SU-DHL-6 (cell line): ENCODE measurements around the gene PAX1.

Experiments
- H2AFZ ChIP-seq: fragments of 200-600 bp; sonication (generic); 2 replicates; pipeline ENCODE4 v1.6.1; 2014; ENCODE audit warnings: low read depth, mild to moderate bottlenecking, moderate library complexity, mixed read lengths, antibody characterized with exemption, low read length; ENCODE audit not compliant: severe bottlenecking
- H3F3A ChIP-seq: fragments of 200-600 bp; shearing (Covaris generic); 2 replicates; pipeline ENCODE4 v1.6.0; 2016; ENCODE audit warnings: antibody characterized with exemption, mild to moderate bottlenecking; ENCODE audit not compliant: insufficient read depth
- H3K27ac ChIP-seq: fragments of 200-600 bp; sonication (generic); 2 replicates; pipeline ENCODE4 v1.5.1; 2016; ENCODE audit warnings: low read depth, mild to moderate bottlenecking, low read length, moderate library complexity, mixed read lengths
- H3K27me3 ChIP-seq: fragments of 200-600 bp; sonication (generic), shearing (Covaris generic); 2 replicates; pipeline ENCODE4 v1.6.0; 2014; ENCODE audit warnings: mild to moderate bottlenecking, low read length
- H3K36me3 ChIP-seq: fragments of 200-600 bp; sonication (generic); 2 replicates; pipeline ENCODE4 v1.6.1; 2014; ENCODE audit warnings: mild to moderate bottlenecking, low read length, mixed read lengths
- H3K4me2 ChIP-seq: fragments of 300-600, 200-600 bp; shearing (Covaris generic), sonication (generic); 2 replicates; pipeline ENCODE4 v1.6.0; 2014; ENCODE audit warnings: low read length, low read depth, mild to moderate bottlenecking; ENCODE audit not compliant: poor library complexity, severe bottlenecking
- H3K4me3 ChIP-seq: fragments of 200-600 bp; sonication (generic); 2 replicates; pipeline ENCODE4 v1.5.1; 2014; ENCODE audit warnings: antibody characterized with exemption, low read length, mild to moderate bottlenecking, mixed read lengths; ENCODE audit not compliant: insufficient read depth, poor library complexity, severe bottlenecking
- H3K79me2 ChIP-seq: fragments of 200-600 bp; sonication (generic); 2 replicates; pipeline ENCODE4 v1.6.1; 2014; ENCODE audit warnings: mild to moderate bottlenecking, low read length, moderate library complexity; ENCODE audit not compliant: insufficient read depth
- H3K9ac ChIP-seq: fragments of 200-600 bp; sonication (generic); 2 replicates; pipeline ENCODE4 v1.7.0; 2014; ENCODE audit warnings: mild to moderate bottlenecking, low read length
- H3K9me2 ChIP-seq: fragments of 200-600 bp; sonication (generic); replicated peaks from 2 replicates; pipeline ENCODE4 v1.6.1; 2014; ENCODE audit warnings: low read length; ENCODE audit not compliant: insufficient read depth
- H3K9me3 ChIP-seq: fragments of 200-600 bp; sonication (generic); 2 replicates; pipeline ENCODE4 v1.6.1; 2014; ENCODE audit warnings: low read length, mixed read lengths; ENCODE audit not compliant: insufficient read depth
- H4K20me1 ChIP-seq: fragments of 200-600 bp; sonication (generic); 2 replicates; pipeline ENCODE4 v1.6.1; 2014; ENCODE audit warnings: low read depth, mild to moderate bottlenecking, antibody characterized with exemption, low read length, moderate library complexity, mixed read lengths
- CTCF ChIP-seq: fragments of 200-600 bp; sonication (generic); IDR thresholded peaks from one replicate; pipeline ENCODE4 v1.5.1; 2017; ENCODE audit warnings: antibody characterized with exemption, mild to moderate bottlenecking, low read length, moderate library complexity; ENCODE audit not compliant: insufficient read depth, poor library complexity, severe bottlenecking
- EZH2phosphoT487 ChIP-seq: fragments of 200-600 bp; sonication (generic), shearing (Covaris generic); conservative IDR thresholded peaks from 2 replicates; pipeline ENCODE4 v1.6.1; 2018; ENCODE audit warnings: mild to moderate bottlenecking, antibody characterized with exemption, low read length, moderate library complexity, mixed read lengths

The PAX1 gene

GRCh38 chr20:21663465-21663864, 42.0 kb upstream of the PAX1 start:
- Histone ChIP-seq H3K27ac (no peak overlapping the region), H3K9ac (no peak overlapping the region), H3K4me2 (no peak overlapping the region), H3F3A (no peaks in the 10 kb centered on the region), H3K4me3 (no peak overlapping the region), H3K9me3 (no peaks in the 10 kb centered on the region), H3K27me3 (peaks cover 3% of the 10 kb centered on the region; the same call in 1 of the 2 replicates), H2AFZ (no peak overlapping the region), H3K9me2 (no peaks in the 10 kb centered on the region), H4K20me1 (no peaks in the 10 kb centered on the region), H3K79me2 (no peaks in the 10 kb centered on the region), H3K36me3 (no peaks in the 10 kb centered on the region)
- TF ChIP-seq EZH2phosphoT487 (no peak), CTCF (no peak)

- Histone ChIP-seq H2AFZ (no peak overlapping the region), H3K4me2 (no peak overlapping the region), H3F3A (no peaks in the 10 kb centered on the region), H3K79me2 (no peaks in the 10 kb centered on the region), H3K27ac (no peak overlapping the region), H3K9me3 (no peaks in the 10 kb centered on the region), H3K9ac (no peak overlapping the region), H4K20me1 (no peaks in the 10 kb centered on the region), H3K4me3 (no peak overlapping the region), H3K9me2 (no peaks in the 10 kb centered on the region), H3K36me3 (no peaks in the 10 kb centered on the region), H3K27me3 (peaks cover 3% of the 10 kb centered on the region; the same call in 1 of the 2 replicates)
- TF ChIP-seq CTCF = no peak
- TF ChIP-seq EZH2phosphoT487 = no peak
Measured at GRCh38 chr20:21665687-21666446, 39.6 kb upstream of the PAX1 start.

GRCh38 chr20:21670126-21670525, 35.3 kb upstream of the PAX1 start:
- H2AFZ ChIP-seq = no peak overlapping the region
- H3K4me3 ChIP-seq = no peak overlapping the region
- H3K36me3 ChIP-seq = no peaks in the 10 kb centered on the region
- H3K4me2 ChIP-seq = no peak overlapping the region
- no peaks in the 10 kb centered on the region for H3K79me2 ChIP-seq
- no peak overlapping the region for H3K9ac ChIP-seq
- TF ChIP-seq CTCF (no peak), EZH2phosphoT487 (no peak)
- no peak overlapping the region for H3K27ac ChIP-seq
- no peaks in the 10 kb centered on the region for H4K20me1 ChIP-seq
- no peaks in the 10 kb centered on the region for H3K9me2 ChIP-seq
- no peaks in the 10 kb centered on the region for H3K27me3 ChIP-seq
- no peaks in the 10 kb centered on the region for H3F3A ChIP-seq
- no peaks in the 10 kb centered on the region for H3K9me3 ChIP-seq
